Stimulated activated CD4-positive, alpha-beta T cell treated with anti-CD3 and anti-CD28 coated beads, Interleukin-2, amount 100 ng/mL, for 48 hours (primary cell): ENCODE measurements around the gene YWHAQ.

ENCODE experiments used
- DNase-seq, 2 donors: peaks; one replicate each; pipeline ENCODE4 v3.0.0-alpha.2; 2020

Gene YWHAQ

DNA sequence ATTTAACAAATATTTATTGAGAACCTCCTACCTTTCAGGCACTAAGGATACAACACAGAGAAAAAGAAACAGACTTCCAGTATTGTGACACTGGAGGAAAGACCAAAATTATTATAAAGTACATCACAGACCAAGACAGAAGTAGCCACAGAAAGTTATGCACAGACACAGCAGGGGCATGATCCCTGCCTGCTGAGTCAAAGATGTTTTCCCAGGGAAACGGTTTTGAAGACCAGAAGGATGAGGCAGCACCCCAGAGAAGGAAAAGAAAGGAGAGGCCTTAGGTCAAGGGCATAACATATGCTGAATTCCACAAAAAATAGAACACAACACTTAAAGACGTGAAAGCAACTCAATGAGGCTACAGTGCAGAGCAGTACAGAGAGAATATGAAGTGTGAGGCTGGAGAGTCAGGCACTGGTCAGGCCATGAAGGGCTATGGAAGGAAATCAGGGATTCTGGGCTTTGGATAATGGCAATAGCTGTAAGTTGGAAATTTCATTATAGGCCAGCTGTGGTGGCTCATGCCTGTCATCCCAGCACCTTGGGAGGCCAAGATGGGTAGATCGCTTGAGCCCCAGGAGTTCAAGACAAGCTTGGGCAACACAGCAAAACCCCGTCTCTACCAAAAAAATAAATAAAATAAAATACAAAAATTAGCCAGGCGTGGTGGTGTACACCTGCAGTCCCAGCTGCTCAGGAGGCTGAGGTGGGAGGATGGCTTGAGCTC is 83.4 kb downstream of the YWHAQ start:
- no peak for DNase-seq

DNA sequence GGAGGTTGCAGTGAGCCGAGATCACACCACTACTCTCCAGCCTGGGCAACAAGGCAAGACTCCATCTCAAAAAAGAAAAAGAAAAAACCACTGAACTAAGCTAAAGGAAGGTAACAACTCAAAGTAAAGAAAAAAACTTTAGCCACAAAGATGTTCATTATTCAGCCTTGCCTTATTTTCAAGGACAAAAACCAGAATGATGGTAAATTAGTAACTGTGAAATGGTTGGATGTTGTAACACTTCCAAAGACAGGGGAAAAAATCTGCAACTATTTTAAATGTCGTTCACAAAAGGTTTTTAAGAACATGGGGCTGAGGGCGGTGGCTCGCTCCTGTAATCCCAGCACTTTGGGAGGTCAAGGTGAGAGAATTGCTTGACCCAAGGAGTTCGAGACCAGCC is 85.3 kb downstream of the YWHAQ start:
- no peak for DNase-seq

DNA sequence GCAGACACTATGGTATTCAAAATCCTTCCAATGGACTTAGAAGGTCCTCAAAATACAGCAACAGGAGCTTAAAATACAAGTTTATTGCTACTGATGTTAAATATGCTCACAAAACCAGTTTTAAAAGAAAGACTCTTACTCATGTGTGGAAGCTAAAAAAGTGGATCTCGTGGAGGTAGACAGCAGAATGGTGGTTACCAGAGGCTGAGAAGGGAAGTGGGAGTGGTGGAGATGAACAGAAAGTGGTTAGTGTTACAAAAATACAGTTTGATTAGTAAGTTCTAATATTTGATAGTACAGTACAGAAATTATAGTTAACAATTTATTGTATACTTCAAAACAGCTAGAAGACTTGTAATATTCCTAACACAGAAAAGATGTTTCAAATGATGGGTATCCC is 87.2 kb downstream of the YWHAQ start:
- DNase-seq, result no peak

DNA sequence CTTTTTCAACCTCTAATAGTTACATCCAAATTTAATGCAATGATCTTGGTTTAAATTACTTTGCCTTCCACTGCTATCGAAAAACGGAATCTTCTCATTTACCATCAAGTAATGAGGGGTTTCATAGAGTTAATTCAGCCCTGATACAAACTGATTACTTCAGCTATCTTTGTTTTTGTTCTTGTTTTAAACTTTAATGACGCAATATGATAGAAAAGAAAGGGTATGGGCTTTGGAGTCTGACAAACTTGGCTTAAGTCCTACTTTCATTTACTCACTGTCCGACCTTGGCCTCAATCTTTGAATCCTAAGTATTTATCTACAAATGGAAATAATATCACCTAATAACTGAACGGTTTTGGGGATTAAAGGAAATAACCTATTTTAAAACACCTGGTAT is 91.3 kb downstream of the YWHAQ start:
- DNase-seq, result no peak

DNA sequence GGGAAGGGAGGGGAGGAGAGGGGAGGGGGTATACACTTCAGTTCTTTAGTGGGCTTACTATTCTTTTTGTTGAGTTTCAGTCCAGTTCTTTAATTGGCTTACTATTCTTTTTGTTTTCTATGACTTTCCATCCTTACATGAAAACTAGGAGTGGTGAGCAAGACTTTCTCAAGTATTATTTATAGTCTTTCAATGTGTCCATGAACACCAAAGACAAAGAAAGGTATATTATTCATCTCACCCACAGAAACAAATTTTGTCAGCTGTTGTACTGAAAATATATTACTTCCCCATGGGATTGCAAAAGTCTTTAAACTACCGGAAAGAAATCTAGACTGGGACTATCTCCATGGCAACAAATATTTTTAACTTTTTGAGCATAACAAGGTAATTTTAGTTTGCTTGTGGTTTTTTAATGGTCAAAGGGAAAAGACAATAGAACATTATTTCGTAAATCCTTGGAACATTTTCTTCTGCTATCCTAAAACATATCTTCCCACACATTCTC is 92.7 kb downstream of the YWHAQ start:
- DNase-seq, result no peak

DNA sequence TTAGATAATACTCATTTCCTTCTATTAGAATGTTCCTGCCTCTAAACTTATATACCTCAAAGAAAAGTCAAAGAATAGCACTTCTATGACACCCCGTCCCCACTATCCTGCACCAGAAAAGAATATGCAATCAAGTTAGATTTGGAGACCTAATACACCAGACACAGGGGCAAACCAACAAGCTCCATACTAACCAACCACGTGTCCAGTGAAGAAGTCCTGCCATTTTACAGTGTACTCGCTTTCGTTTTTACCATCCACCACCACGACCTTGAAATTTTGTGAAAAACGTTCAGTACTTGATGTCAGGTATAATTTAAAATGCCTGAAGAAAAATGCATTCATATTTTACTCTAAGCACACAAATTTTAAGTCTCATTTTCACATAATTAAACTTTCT is 94.3 kb downstream of the YWHAQ start:
- DNase-seq, result no peak

DNA sequence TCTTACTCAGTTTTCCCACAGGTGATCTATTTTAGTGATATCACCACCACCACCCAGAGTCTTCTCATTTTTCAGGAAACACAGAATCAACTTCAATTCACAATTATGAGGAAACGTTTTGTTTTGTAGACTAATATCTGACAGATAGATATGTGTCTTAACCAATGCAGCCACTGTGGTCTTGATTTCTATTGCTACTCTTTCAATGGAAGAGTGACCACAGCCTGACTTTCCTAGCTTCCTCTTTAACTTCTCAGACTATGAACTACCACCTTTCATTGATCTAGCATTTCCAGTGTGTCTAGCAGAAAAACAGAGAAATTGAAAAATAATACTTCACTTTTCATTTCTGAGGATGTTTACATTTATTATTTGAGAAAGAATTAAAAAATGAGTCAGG is 95.6 kb downstream of the YWHAQ start:
- DNase-seq, result no peak
